NCI-H345 (cell line): Measurements from ENCODE around the gene FAHD1.
"Not testable (repeated sequence)": the region's sequence is repeated elsewhere in the genome, so short reads cannot be mapped to it uniquely, and the experiment has no call there.

ENCODE experiments used
- DNase-seq: peaks from one replicate; lab custom pipeline; 2025; lab: John Stamatoyannopoulos, UW

FAHD1 gene

GRCh38 chr16:1846416-1846815, 19.4 kb downstream of the FAHD1 start:
- no peak for DNase-seq

GRCh38 chr16:1850981-1851380, 24.0 kb downstream of the FAHD1 start:
- no peak for DNase-seq

- DNase-seq: no peak
Observed at GRCh38 chr16:1851793-1852192, 24.8 kb downstream of the FAHD1 start.

- no peak for DNase-seq
Observed at GRCh38 chr16:1857433-1858097, 30.6 kb downstream of the FAHD1 start.

- no peak for DNase-seq
Observed at GRCh38 chr16:1858189-1858865, 31.3 kb downstream of the FAHD1 start.

- DNase-seq: no peak
Observed at GRCh38 chr16:1859650-1860049, 32.6 kb downstream of the FAHD1 start.

- DNase-seq: no peak
Observed at GRCh38 chr16:1861730-1862129, 34.7 kb downstream of the FAHD1 start.

- DNase-seq: no peak
Observed at GRCh38 chr16:1862394-1862793, 35.4 kb downstream of the FAHD1 start.

- peak; percentile 48 for DNase-seq
Observed at GRCh38 chr16:1863681-1864460, 36.9 kb downstream of the FAHD1 start.

- DNase-seq: no peak
Observed at GRCh38 chr16:1865902-1866690, 39.1 kb downstream of the FAHD1 start.

- peak; percentile 84 for DNase-seq
Observed at GRCh38 chr16:1870365-1871082, 43.5 kb downstream of the FAHD1 start.

- no peak for DNase-seq
Observed at GRCh38 chr16:1871974-1872635, 45.1 kb downstream of the FAHD1 start, which contains the start of gene MEIOB. TSS of gene MEIOB (minus strand) at chr16:1872164. CDS start at chr16:1868175, 3,989 bp downstream.

GRCh38 chr16:1874854-1875253, 47.8 kb downstream of the FAHD1 start:
- no peak for DNase-seq

- DNase-seq: not testable (repeated sequence)
Observed at GRCh38 chr16:1876066-1876465, 49.1 kb downstream of the FAHD1 start.

- DNase-seq: no peak
Observed at GRCh38 chr16:1876468-1876867, 49.5 kb downstream of the FAHD1 start.

- no peak for DNase-seq
Observed at GRCh38 chr16:1877089-1877488, 50.1 kb downstream of the FAHD1 start.

GRCh38 chr16:1877804-1878203, 50.8 kb downstream of the FAHD1 start:
- DNase-seq: peak; percentile 59

- DNase-seq: no peak
Observed at GRCh38 chr16:1878256-1878655, 51.2 kb downstream of the FAHD1 start.
